HepG2 (cell line): ENCODE results near the gene BST2. TPM values are rescaled to one million over a fixed set of nuclear protein-coding genes. Genes with fewer than 3 reads are reported as not detected.

Source experiments
- ATRX ChIP-seq: sonication (generic); formaldehyde crosslinking; IDR thresholded peaks from 2 replicates; pipeline ENCODE4 v1.4.0; 2020; ENCODE audit warnings: missing genetic modification reagents, borderline replicate concordance
- KLF11 ChIP-seq: IDR thresholded peaks from 2 replicates; pipeline ENCODE4 v1.6.1; 2016; ENCODE audit warnings: missing compliant biosample characterization
- WIZ ChIP-seq: sonication (generic); formaldehyde crosslinking; IDR thresholded peaks from 2 replicates; pipeline ENCODE4 v1.5.1; 2020; ENCODE audit warnings: mild to moderate bottlenecking, missing genetic modification reagents
- ZBTB8A ChIP-seq: sonication (generic); formaldehyde crosslinking; IDR thresholded peaks from 2 replicates; pipeline ENCODE4 v1.4.0; 2020; ENCODE audit warnings: mild to moderate bottlenecking, low read depth, missing genetic modification reagents, borderline replicate concordance
- ZNF136 ChIP-seq: sonication (generic); formaldehyde crosslinking; IDR thresholded peaks from 2 replicates; pipeline ENCODE4 v1.8.1; 2022; ENCODE audit warnings: low read depth, mild to moderate bottlenecking, moderate library complexity, missing genetic modification reagents
- ZNF160 ChIP-seq: sonication (generic); formaldehyde crosslinking; IDR thresholded peaks from 2 replicates; pipeline ENCODE4 v1.8.0; 2022; ENCODE audit warnings: mild to moderate bottlenecking, inconsistent platforms, missing genetic modification reagents
- ZNF44 ChIP-seq: sonication (generic); formaldehyde crosslinking; IDR thresholded peaks from 2 replicates; pipeline ENCODE4 v1.5.1; 2020; ENCODE audit warnings: mild to moderate bottlenecking, missing genetic modification reagents
- polyA plus RNA-seq, 8 experiments: library from polyadenylated mRNA; depleted of rRNA in 3 of 8; stranded (reverse) in 7 of 8; unstranded in 1 of 8; fragments of >200 nt; fragmentation: Illumina TruSeq in 4 of 8; extraction: Trizol in 4 of 8; gene quantifications; 2 replicates each; pipeline versions ENCODE4 v1.2.1 to v1.2.3, GENCODE V29; 2011 to 2016; ENCODE audit warnings: low read depth in 4 of 8, missing spikeins in 1 of 8, mixed read lengths in 1 of 8; ENCODE audit not compliant: insufficient read depth in 1 of 8
- total RNA-seq, 5 experiments: library from RNA; depleted of rRNA; stranded (reverse); fragments of >200 nt; fragmentation: Illumina TruSeq; extraction: Trizol; gene quantifications; 2 replicates each; pipeline ENCODE4 v1.2.3, GENCODE V29; 2016; ENCODE audit warnings: low read depth in 1 of 5
- TF ChIP-seq, protein P1 (sequence below): sonication (generic); formaldehyde crosslinking; IDR thresholded peaks from 2 replicates; pipeline ENCODE4 v1.4.0; 2020; ENCODE audit warnings: missing genetic modification reagents, borderline replicate concordance
- TF ChIP-seq, protein P2 (sequence below): sonication (generic); formaldehyde crosslinking; conservative IDR thresholded peaks from 2 replicates; pipeline ENCODE4 v1.4.0; 2020; ENCODE audit warnings: missing genetic modification reagents
- TF ChIP-seq, protein P3 (sequence below): sonication (generic); formaldehyde crosslinking; conservative IDR thresholded peaks from 2 replicates; pipeline ENCODE4 v1.5.0; 2020; ENCODE audit warnings: missing genetic modification reagents
- TF ChIP-seq, protein P4 (sequence below), 2 experiments: fragments of 450-650 bp in 1 of 2; sonication (generic) in 1 of 2; formaldehyde crosslinking in 1 of 2; IDR thresholded peaks; 2 replicates each; pipeline versions ENCODE4 v1.6.1 to v1.8.0; 2016 to 2022; ENCODE audit warnings: antibody characterized with exemption in 1 of 2, mild to moderate bottlenecking in 1 of 2, missing genetic modification reagents in 1 of 2

The BST2 gene
- total and polyA plus RNA-seq, 2 of the 13 experiments (the other 11 are each of a cell fraction or from before 2014, with no cell fraction given): 58.8 to 93.8 TPM

DNA sequence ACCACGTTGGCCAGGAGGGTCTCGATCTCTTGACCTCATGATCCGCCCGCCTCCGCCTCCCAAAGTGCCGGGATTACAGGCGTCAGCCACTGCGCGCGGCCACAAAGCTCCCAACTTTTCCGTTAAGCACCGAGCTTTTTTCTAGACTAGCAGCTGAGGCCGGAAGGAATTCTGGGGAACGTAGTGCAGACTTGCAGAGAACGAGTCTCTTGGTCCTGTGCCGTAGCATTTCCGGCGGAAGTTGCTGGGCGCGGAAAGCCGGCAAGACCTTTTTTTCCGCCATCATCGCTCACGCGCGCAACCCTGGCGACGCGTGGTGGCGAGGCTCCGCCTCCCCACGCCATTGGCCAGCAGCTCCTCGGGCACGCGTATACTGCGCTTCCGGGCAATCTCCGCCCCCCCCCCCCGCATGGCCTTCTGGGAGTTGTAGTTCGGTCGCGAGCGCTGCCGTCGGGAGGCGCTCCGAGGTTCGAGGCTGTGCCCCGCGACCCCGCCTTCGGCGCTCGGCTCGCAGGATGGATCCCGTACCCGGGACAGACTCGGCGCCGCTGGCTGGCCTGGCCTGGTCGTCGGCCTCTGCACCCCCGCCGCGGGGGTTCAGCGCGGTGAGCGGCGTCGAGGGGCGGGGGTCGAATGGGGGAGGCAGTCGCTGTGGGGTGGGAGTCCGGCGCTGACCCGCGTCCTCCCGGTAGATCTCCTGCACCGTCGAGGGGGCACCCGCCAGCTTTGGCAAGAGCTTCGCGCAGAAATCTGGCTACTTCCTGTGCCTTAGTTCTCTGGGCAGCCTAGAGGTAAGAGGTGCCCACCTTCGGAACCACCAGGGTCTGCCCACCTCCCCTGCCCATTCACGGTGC, 14.4 kb upstream of the BST2 start, which contains the start of gene MVB12A (continued):
- TF ChIP-seq, protein P1, sequence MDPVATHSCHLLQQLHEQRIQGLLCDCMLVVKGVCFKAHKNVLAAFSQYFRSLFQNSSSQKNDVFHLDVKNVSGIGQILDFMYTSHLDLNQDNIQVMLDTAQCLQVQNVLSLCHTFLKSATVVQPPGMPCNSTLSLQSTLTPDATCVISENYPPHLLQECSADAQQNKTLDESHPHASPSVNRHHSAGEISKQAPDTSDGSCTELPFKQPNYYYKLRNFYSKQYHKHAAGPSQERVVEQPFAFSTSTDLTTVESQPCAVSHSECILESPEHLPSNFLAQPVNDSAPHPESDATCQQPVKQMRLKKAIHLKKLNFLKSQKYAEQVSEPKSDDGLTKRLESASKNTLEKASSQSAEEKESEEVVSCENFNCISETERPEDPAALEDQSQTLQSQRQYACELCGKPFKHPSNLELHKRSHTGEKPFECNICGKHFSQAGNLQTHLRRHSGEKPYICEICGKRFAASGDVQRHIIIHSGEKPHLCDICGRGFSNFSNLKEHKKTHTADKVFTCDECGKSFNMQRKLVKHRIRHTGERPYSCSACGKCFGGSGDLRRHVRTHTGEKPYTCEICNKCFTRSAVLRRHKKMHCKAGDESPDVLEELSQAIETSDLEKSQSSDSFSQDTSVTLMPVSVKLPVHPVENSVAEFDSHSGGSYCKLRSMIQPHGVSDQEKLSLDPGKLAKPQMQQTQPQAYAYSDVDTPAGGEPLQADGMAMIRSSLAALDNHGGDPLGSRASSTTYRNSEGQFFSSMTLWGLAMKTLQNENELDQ (CRISPR knock-in tag): no peak
- TF ChIP-seq, protein P2, sequence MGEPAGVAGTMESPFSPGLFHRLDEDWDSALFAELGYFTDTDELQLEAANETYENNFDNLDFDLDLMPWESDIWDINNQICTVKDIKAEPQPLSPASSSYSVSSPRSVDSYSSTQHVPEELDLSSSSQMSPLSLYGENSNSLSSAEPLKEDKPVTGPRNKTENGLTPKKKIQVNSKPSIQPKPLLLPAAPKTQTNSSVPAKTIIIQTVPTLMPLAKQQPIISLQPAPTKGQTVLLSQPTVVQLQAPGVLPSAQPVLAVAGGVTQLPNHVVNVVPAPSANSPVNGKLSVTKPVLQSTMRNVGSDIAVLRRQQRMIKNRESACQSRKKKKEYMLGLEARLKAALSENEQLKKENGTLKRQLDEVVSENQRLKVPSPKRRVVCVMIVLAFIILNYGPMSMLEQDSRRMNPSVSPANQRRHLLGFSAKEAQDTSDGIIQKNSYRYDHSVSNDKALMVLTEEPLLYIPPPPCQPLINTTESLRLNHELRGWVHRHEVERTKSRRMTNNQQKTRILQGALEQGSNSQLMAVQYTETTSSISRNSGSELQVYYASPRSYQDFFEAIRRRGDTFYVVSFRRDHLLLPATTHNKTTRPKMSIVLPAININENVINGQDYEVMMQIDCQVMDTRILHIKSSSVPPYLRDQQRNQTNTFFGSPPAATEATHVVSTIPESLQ (CRISPR knock-in tag): no peak
- TF ChIP-seq ZNF44 (CRISPR knock-in tag): no peak
- no peak for TF ChIP-seq ATRX (CRISPR knock-in tag)
- TF ChIP-seq ZNF160 (CRISPR knock-in tag): no peak
- TF ChIP-seq KLF11 (CRISPR knock-in tag): peak; percentile 26; the same call in 1 of the 2 replicates
- TF ChIP-seq, protein P3, sequence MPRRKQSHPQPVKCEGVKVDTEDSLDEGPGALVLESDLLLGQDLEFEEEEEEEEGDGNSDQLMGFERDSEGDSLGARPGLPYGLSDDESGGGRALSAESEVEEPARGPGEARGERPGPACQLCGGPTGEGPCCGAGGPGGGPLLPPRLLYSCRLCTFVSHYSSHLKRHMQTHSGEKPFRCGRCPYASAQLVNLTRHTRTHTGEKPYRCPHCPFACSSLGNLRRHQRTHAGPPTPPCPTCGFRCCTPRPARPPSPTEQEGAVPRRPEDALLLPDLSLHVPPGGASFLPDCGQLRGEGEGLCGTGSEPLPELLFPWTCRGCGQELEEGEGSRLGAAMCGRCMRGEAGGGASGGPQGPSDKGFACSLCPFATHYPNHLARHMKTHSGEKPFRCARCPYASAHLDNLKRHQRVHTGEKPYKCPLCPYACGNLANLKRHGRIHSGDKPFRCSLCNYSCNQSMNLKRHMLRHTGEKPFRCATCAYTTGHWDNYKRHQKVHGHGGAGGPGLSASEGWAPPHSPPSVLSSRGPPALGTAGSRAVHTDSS (CRISPR knock-in tag): no peak
- TF ChIP-seq ZNF136: no peak
- no peak for TF ChIP-seq WIZ (CRISPR knock-in tag)
- TF ChIP-seq, protein P4, sequence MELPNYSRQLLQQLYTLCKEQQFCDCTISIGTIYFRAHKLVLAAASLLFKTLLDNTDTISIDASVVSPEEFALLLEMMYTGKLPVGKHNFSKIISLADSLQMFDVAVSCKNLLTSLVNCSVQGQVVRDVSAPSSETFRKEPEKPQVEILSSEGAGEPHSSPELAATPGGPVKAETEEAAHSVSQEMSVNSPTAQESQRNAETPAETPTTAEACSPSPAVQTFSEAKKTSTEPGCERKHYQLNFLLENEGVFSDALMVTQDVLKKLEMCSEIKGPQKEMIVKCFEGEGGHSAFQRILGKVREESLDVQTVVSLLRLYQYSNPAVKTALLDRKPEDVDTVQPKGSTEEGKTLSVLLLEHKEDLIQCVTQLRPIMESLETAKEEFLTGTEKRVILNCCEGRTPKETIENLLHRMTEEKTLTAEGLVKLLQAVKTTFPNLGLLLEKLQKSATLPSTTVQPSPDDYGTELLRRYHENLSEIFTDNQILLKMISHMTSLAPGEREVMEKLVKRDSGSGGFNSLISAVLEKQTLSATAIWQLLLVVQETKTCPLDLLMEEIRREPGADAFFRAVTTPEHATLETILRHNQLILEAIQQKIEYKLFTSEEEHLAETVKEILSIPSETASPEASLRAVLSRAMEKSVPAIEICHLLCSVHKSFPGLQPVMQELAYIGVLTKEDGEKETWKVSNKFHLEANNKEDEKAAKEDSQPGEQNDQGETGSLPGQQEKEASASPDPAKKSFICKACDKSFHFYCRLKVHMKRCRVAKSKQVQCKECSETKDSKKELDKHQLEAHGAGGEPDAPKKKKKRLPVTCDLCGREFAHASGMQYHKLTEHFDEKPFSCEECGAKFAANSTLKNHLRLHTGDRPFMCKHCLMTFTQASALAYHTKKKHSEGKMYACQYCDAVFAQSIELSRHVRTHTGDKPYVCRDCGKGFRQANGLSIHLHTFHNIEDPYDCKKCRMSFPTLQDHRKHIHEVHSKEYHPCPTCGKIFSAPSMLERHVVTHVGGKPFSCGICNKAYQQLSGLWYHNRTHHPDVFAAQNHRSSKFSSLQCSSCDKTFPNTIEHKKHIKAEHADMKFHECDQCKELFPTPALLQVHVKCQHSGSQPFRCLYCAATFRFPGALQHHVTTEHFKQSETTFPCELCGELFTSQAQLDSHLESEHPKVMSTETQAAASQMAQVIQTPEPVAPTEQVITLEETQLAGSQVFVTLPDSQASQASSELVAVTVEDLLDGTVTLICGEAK (IDR thresholded peaks at IDR 0.05): peak; percentile 92
- TF ChIP-seq, protein P4 (CRISPR knock-in tag; IDR thresholded peaks at IDR 0.05): no peak; the same call in 1 of the 2 replicates
- TF ChIP-seq ZBTB8A: peak; percentile 68; the same call in 1 of the 2 replicates
